Activated T-cell treated with anti-CD3 and anti-CD28 coated beads, Interleukin-2, amount 50 U/mL, for 4 hours (primary cell): ENCODE results near the gene HOXA1. TPM values are rescaled to one million over a fixed set of nuclear protein-coding genes. Genes with fewer than 3 reads are reported as not detected.
A peak's percentile ranks its signal among the peaks of the same experiment; 100 is the strongest.

Source experiments
- ATAC-seq, 2 donors: fragments of 200-7000 bp; cut with Tn5 transposase; one replicate each; pipeline ENCODE4 v1.10.0; 2021
- DNase-seq: peaks from one replicate; pipeline ENCODE4 v3.0.0-alpha.2; 2020
- H3K27me3 Mint-ChIP-seq: one replicate; pipeline ENCODE4 v1.8.0; 2021; ENCODE audit warnings: low read depth, mixed read lengths
- H3K36me3 Mint-ChIP-seq: one replicate; pipeline ENCODE4 v1.8.0; 2022; ENCODE audit warnings: mixed read lengths; ENCODE audit not compliant: insufficient read depth
- H3K4me1 Mint-ChIP-seq: one replicate; pipeline ENCODE4 v1.8.0; 2021; ENCODE audit warnings: low read depth, mixed read lengths
- H3K4me3 Mint-ChIP-seq: one replicate; pipeline ENCODE4 v1.8.0; 2021; ENCODE audit warnings: mild to moderate bottlenecking, moderate library complexity, mixed read lengths
- H3K9me3 Mint-ChIP-seq: one replicate; pipeline ENCODE4 v1.8.0; 2021; ENCODE audit warnings: mixed read lengths
- total RNA-seq, 3 donors: library from RNA; stranded (reverse); gene quantifications; one replicate each; pipeline ENCODE4 v1.2.1, GENCODE V29; 2021

HOXA1 gene
- total RNA-seq: under 1 TPM; 0.11 to 0.33 (median 0.28) TPM

GRCh38 chr7:27095897-27096767, at the start of gene HOXA1:
HOXA1 (minus strand) TSS chr7:27096000; CDS start chr7:27095912, 88 bp downstream.
- H3K4me1 Mint-ChIP-seq: peaks cover 22% of the 10 kb centered on the region
- H3K36me3 Mint-ChIP-seq: peaks cover 14% of the 10 kb centered on the region
- ATAC-seq: peak; percentile 89
- H3K4me3 Mint-ChIP-seq: peak within 1 kb of the TSS; percentile 85
- H3K27me3 Mint-ChIP-seq: peaks cover 73% of the 10 kb centered on the region
- H3K9me3 Mint-ChIP-seq: no peaks in the 10 kb centered on the region
- peak; percentile 68 for DNase-seq

- H3K27me3 Mint-ChIP-seq: peaks cover 72% of the 10 kb centered on the region
- H3K4me3 Mint-ChIP-seq: no peak overlapping the region
- H3K4me1 Mint-ChIP-seq: peaks cover 6% of the 10 kb centered on the region
- H3K36me3 Mint-ChIP-seq: no peaks in the 10 kb centered on the region
- no peak for ATAC-seq
- H3K9me3 Mint-ChIP-seq: no peaks in the 10 kb centered on the region
- no peak for DNase-seq
These were observed 49.5 kb upstream of the HOXA1 start for GRCh38 chr7:27145165-27145913.

- Mint-ChIP-seq H3K4me3 (no peak overlapping the region), H3K9me3 (no peaks in the 10 kb centered on the region), H3K4me1 (peaks cover 5% of the 10 kb centered on the region), H3K36me3 (no peaks in the 10 kb centered on the region), H3K27me3 (peaks cover 66% of the 10 kb centered on the region)
- no peak for DNase-seq
- ATAC-seq: no peak
These were observed 49.0 kb upstream of the HOXA1 start for GRCh38 chr7:27144781-27145164.

GRCh38 chr7:27143950-27144780, 48.4 kb upstream of the HOXA1 start:
- Mint-ChIP-seq H3K36me3 (no peaks in the 10 kb centered on the region), H3K27me3 (peaks cover 60% of the 10 kb centered on the region), H3K4me1 (peaks cover 5% of the 10 kb centered on the region), H3K4me3 (no peak overlapping the region), H3K9me3 (no peaks in the 10 kb centered on the region)
- DNase-seq (no peak), ATAC-seq (no peak)

GRCh38 chr7:27143023-27143949, 47.5 kb upstream of the HOXA1 start, which contains the start of gene HOXA5:
HOXA5 (minus strand) TSS chr7:27143681; CDS start chr7:27143607, 74 bp downstream.
- ATAC-seq (peak in 1 of 2 donors; percentile 31), DNase-seq (no peak)
- no peaks in the 10 kb centered on the region for H3K36me3 Mint-ChIP-seq
- H3K9me3 Mint-ChIP-seq: no peaks in the 10 kb centered on the region
- peaks cover 58% of the 10 kb centered on the region for H3K27me3 Mint-ChIP-seq
- no peak within 1 kb of the TSS for H3K4me3 Mint-ChIP-seq
- H3K4me1 Mint-ChIP-seq: peaks cover 3% of the 10 kb centered on the region

GRCh38 chr7:27142580-27143022, 46.8 kb upstream of the HOXA1 start:
- no peaks in the 10 kb centered on the region for H3K9me3 Mint-ChIP-seq
- H3K36me3 Mint-ChIP-seq: no peaks in the 10 kb centered on the region
- DNase-seq (no peak), ATAC-seq (no peak)
- no peaks in the 10 kb centered on the region for H3K4me1 Mint-ChIP-seq
- peaks cover 60% of the 10 kb centered on the region for H3K27me3 Mint-ChIP-seq
- H3K4me3 Mint-ChIP-seq: no peak overlapping the region

GRCh38 chr7:27141923-27142579, 46.3 kb upstream of the HOXA1 start:
- ATAC-seq (no peak), DNase-seq (no peak)
- H3K27me3 Mint-ChIP-seq: peaks cover 61% of the 10 kb centered on the region
- H3K4me3 Mint-ChIP-seq: no peak overlapping the region
- no peaks in the 10 kb centered on the region for H3K9me3 Mint-ChIP-seq
- no peaks in the 10 kb centered on the region for H3K36me3 Mint-ChIP-seq
- H3K4me1 Mint-ChIP-seq: no peaks in the 10 kb centered on the region

GRCh38 chr7:27141137-27141922, 45.5 kb upstream of the HOXA1 start:
- DNase-seq (no peak), ATAC-seq (no peak)
- Mint-ChIP-seq H3K27me3 (peaks cover 59% of the 10 kb centered on the region), H3K9me3 (no peaks in the 10 kb centered on the region), H3K4me1 (no peaks in the 10 kb centered on the region), H3K36me3 (no peaks in the 10 kb centered on the region), H3K4me3 (no peak overlapping the region)

- ATAC-seq (no peak), DNase-seq (no peak)
- Mint-ChIP-seq H3K4me1 (peaks cover 5% of the 10 kb centered on the region), H3K27me3 (peaks cover 61% of the 10 kb centered on the region), H3K4me3 (no peak overlapping the region), H3K9me3 (no peaks in the 10 kb centered on the region), H3K36me3 (no peaks in the 10 kb centered on the region)
These were observed 44.5 kb upstream of the HOXA1 start for GRCh38 chr7:27140126-27140857.

GRCh38 chr7:27139334-27140125, 43.7 kb upstream of the HOXA1 start:
- H3K4me1 Mint-ChIP-seq: peaks cover 8% of the 10 kb centered on the region
- H3K36me3 Mint-ChIP-seq: no peaks in the 10 kb centered on the region
- H3K9me3 Mint-ChIP-seq: no peaks in the 10 kb centered on the region
- no peak overlapping the region for H3K4me3 Mint-ChIP-seq
- ATAC-seq (no peak), DNase-seq (no peak)
- peaks cover 62% of the 10 kb centered on the region for H3K27me3 Mint-ChIP-seq

GRCh38 chr7:27138985-27139333, 43.2 kb upstream of the HOXA1 start:
- Mint-ChIP-seq H3K4me3 (no peak overlapping the region), H3K36me3 (no peaks in the 10 kb centered on the region), H3K9me3 (no peaks in the 10 kb centered on the region), H3K4me1 (peaks cover 13% of the 10 kb centered on the region), H3K27me3 (peaks cover 60% of the 10 kb centered on the region)
- ATAC-seq (no peak), DNase-seq (no peak)
